ENCODE measurements around the gene MYO18A. TPM values are rescaled to one million over a fixed set of nuclear protein-coding genes. Genes with fewer than 3 reads are reported as not detected.
A peak's percentile ranks its signal among the peaks of the same experiment; 100 is the strongest.
"Not testable (repeated sequence)": the region's sequence is repeated elsewhere in the genome, so short reads cannot be mapped to it uniquely, and the experiment has no call there.

Gene MYO18A, protein sequence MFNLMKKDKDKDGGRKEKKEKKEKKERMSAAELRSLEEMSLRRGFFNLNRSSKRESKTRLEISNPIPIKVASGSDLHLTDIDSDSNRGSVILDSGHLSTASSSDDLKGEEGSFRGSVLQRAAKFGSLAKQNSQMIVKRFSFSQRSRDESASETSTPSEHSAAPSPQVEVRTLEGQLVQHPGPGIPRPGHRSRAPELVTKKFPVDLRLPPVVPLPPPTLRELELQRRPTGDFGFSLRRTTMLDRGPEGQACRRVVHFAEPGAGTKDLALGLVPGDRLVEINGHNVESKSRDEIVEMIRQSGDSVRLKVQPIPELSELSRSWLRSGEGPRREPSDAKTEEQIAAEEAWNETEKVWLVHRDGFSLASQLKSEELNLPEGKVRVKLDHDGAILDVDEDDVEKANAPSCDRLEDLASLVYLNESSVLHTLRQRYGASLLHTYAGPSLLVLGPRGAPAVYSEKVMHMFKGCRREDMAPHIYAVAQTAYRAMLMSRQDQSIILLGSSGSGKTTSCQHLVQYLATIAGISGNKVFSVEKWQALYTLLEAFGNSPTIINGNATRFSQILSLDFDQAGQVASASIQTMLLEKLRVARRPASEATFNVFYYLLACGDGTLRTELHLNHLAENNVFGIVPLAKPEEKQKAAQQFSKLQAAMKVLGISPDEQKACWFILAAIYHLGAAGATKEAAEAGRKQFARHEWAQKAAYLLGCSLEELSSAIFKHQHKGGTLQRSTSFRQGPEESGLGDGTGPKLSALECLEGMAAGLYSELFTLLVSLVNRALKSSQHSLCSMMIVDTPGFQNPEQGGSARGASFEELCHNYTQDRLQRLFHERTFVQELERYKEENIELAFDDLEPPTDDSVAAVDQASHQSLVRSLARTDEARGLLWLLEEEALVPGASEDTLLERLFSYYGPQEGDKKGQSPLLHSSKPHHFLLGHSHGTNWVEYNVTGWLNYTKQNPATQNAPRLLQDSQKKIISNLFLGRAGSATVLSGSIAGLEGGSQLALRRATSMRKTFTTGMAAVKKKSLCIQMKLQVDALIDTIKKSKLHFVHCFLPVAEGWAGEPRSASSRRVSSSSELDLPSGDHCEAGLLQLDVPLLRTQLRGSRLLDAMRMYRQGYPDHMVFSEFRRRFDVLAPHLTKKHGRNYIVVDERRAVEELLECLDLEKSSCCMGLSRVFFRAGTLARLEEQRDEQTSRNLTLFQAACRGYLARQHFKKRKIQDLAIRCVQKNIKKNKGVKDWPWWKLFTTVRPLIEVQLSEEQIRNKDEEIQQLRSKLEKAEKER (N-terminal part only)
- 24.4 to 30.0 TPM (median 26.1 TPM) in 3 replicates for total RNA-seq
- long read RNA-seq, partial matches to known transcripts, result 8 of 18 reads
- long read RNA-seq, other reads (novel, unspliced or antisense), result 10 of 18 reads

GRCh38 chr17:29180034-29180787 lies at the start of gene MYO18A:
TSS of gene MYO18A (minus strand) at chr17:29180398. CDS start at chr17:29166940, 13,458 bp downstream.
- no peak for DNase-seq (ENCODE audit: low spot score)
- peaks cover 7% of the 10 kb centered on the region for H3K9me3 Mint-ChIP-seq (ENCODE audit: low read depth)
- no peaks in the 10 kb centered on the region for H3K36me3 Mint-ChIP-seq (ENCODE audit: low read depth)
- peaks cover 40% of the 10 kb centered on the region for H3K4me1 Mint-ChIP-seq (ENCODE audit: low read depth)
- TF ChIP-seq, protein P1, sequence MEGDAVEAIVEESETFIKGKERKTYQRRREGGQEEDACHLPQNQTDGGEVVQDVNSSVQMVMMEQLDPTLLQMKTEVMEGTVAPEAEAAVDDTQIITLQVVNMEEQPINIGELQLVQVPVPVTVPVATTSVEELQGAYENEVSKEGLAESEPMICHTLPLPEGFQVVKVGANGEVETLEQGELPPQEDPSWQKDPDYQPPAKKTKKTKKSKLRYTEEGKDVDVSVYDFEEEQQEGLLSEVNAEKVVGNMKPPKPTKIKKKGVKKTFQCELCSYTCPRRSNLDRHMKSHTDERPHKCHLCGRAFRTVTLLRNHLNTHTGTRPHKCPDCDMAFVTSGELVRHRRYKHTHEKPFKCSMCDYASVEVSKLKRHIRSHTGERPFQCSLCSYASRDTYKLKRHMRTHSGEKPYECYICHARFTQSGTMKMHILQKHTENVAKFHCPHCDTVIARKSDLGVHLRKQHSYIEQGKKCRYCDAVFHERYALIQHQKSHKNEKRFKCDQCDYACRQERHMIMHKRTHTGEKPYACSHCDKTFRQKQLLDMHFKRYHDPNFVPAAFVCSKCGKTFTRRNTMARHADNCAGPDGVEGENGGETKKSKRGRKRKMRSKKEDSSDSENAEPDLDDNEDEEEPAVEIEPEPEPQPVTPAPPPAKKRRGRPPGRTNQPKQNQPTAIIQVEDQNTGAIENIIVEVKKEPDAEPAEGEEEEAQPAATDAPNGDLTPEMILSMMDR (IDR thresholded peaks at IDR 0.05), result peak; percentile 86
- H3K27ac Mint-ChIP-seq (ENCODE audit: unreplicated experiment), result peak within 1 kb of the TSS; percentile 57
- H3K27me3 Mint-ChIP-seq (ENCODE audit: low read depth), result no peaks in the 10 kb centered on the region
- H3K4me3 Mint-ChIP-seq (ENCODE audit: unreplicated experiment), result peak within 1 kb of the TSS; percentile 68

- no peak for DNase-seq (ENCODE audit: low spot score)
- TF ChIP-seq, protein P1 (IDR thresholded peaks at IDR 0.05), result no peak
- Mint-ChIP-seq H3K9me3 (ENCODE audit: low read depth) (no peaks in the 10 kb centered on the region), H3K4me3 (ENCODE audit: unreplicated experiment) (no peak overlapping the region), H3K27me3 (ENCODE audit: low read depth) (peaks cover 2% of the 10 kb centered on the region), H3K4me1 (ENCODE audit: low read depth) (peaks cover 4% of the 10 kb centered on the region), H3K36me3 (ENCODE audit: low read depth) (peaks cover 1% of the 10 kb centered on the region), H3K27ac (ENCODE audit: unreplicated experiment) (no peak overlapping the region)
Observed at GRCh38 chr17:29225396-29225795, 45.2 kb upstream of the MYO18A start.

- peaks cover 12% of the 10 kb centered on the region for H3K4me1 Mint-ChIP-seq (ENCODE audit: low read depth)
- H3K36me3 Mint-ChIP-seq (ENCODE audit: low read depth); H3K4me3 Mint-ChIP-seq (ENCODE audit: unreplicated experiment); H3K27me3 Mint-ChIP-seq (ENCODE audit: low read depth); H3K9me3 Mint-ChIP-seq (ENCODE audit: low read depth); H3K27ac Mint-ChIP-seq (ENCODE audit: unreplicated experiment); DNase-seq (ENCODE audit: low spot score): not testable (repeated sequence)
Observed at GRCh38 chr17:29221338-29221737, 41.1 kb upstream of the MYO18A start.

DNA sequence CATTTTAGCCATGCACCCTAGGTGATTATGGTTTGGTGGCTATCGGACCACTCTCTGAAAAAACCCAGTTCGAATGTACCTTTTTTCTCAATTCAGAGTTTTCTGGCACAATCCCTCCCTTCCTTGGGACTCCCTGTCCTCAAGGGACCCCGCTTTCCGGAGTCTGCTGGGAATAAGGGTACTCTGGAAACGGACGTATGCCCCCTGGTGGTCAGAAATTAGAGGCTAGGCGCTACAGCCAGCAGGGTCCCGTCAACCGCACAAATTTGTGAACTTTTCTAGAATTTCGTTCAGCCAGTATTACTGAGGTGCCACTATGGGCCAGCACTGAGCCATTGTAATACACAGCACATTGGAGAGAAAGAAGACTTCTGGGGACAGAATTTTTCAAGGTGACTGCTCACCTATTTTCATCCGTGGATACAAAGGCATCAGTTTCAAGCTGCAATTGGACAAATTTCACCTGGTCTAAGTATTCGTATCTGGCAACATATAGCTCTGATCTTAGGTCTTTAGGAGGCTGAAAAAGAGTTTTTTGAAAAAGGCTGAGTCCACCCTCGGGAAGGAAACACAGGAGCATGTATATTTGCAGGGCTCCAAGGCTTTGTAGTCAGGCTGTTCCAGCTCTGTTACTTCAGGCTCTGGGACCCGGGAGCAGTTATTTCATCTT lies 39.3 kb upstream of the MYO18A start:
- peaks cover 8% of the 10 kb centered on the region for H3K4me1 Mint-ChIP-seq (ENCODE audit: low read depth)
- no peak overlapping the region for H3K27ac Mint-ChIP-seq (ENCODE audit: unreplicated experiment)
- TF ChIP-seq, protein P1 (IDR thresholded peaks at IDR 0.05), result peak; percentile 100
- H3K9me3 Mint-ChIP-seq (ENCODE audit: low read depth), result no peaks in the 10 kb centered on the region
- peaks cover 1% of the 10 kb centered on the region for H3K36me3 Mint-ChIP-seq (ENCODE audit: low read depth)
- peaks cover 3% of the 10 kb centered on the region for H3K27me3 Mint-ChIP-seq (ENCODE audit: low read depth)
- no peak for DNase-seq (ENCODE audit: low spot score)
- no peak overlapping the region for H3K4me3 Mint-ChIP-seq (ENCODE audit: unreplicated experiment)

Measured in chondrocyte (in vitro differentiated cells).